ENCODE measurements around the gene FOXP1. TPM values are rescaled to one million over a fixed set of nuclear protein-coding genes. Genes with fewer than 3 reads are reported as not detected.

FOXP1 gene
- total RNA-seq, 2 experiments from 2014 or later: 493 to 508 TPM

GRCh38 chr3:71318458-71318827 is 265.1 kb downstream of the FOXP1 start:
- peaks cover 46% of the 10 kb centered on the region for H3K4me1 Mint-ChIP-seq (ENCODE audit: low read depth)

GRCh38 chr3:71317749-71318457 is 265.6 kb downstream of the FOXP1 start:
- peaks cover 8% of the 10 kb centered on the region for H3K36me3 Mint-ChIP-seq (ENCODE audit: low read depth)
- Histone ChIP-seq H3K4me1 (ENCODE audit: insufficient read depth, low read length) (peaks cover 5% of the 10 kb centered on the region), H3K27ac (ENCODE audit: low read depth in 1 of 2, low read length in 2 of 2) (no peak overlapping the region), H3K27me3 (ENCODE audit: control insufficient read depth in 1 of 2, insufficient read depth in 2 of 2, low read length in 2 of 2) (no peaks in the 10 kb centered on the region), H3K9me3 (ENCODE audit: control insufficient read depth in 1 of 2, insufficient read depth in 1 of 2, low read length in 2 of 2) (no peaks in the 10 kb centered on the region), H3K36me3 (ENCODE audit: insufficient read depth, low read length) (no peaks in the 10 kb centered on the region), H3K4me3 (ENCODE audit: low read length) (no peak overlapping the region)
- H3K4me3 Mint-ChIP-seq: peak overlapping the region; percentile 11
- H3K27ac Mint-ChIP-seq: peak overlapping the region; percentile 80
- POLR2A ChIA-PET: no interaction called here
- H3K4me1 Mint-ChIP-seq (ENCODE audit: low read depth): peaks cover 46% of the 10 kb centered on the region
- H3K9me3 Mint-ChIP-seq: no peaks in the 10 kb centered on the region
- TF ChIP-seq, protein P1, sequence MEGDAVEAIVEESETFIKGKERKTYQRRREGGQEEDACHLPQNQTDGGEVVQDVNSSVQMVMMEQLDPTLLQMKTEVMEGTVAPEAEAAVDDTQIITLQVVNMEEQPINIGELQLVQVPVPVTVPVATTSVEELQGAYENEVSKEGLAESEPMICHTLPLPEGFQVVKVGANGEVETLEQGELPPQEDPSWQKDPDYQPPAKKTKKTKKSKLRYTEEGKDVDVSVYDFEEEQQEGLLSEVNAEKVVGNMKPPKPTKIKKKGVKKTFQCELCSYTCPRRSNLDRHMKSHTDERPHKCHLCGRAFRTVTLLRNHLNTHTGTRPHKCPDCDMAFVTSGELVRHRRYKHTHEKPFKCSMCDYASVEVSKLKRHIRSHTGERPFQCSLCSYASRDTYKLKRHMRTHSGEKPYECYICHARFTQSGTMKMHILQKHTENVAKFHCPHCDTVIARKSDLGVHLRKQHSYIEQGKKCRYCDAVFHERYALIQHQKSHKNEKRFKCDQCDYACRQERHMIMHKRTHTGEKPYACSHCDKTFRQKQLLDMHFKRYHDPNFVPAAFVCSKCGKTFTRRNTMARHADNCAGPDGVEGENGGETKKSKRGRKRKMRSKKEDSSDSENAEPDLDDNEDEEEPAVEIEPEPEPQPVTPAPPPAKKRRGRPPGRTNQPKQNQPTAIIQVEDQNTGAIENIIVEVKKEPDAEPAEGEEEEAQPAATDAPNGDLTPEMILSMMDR (IDR thresholded peaks at IDR 0.05): no peak
- DNase-seq (no peak), ATAC-seq (ENCODE audit: poor library complexity) (no peak)
- intact Hi-C loops (cut with DNase I, micrococcal nuclease): loop anchor here in 1 of 2 experiments (10.0 kb wide), 1 partner anchor 47 kb away; no protein-coding TSS in a partner anchor
- CTCF ChIA-PET: no interaction called here
- no peaks in the 10 kb centered on the region for H3K27me3 Mint-ChIP-seq

More at GRCh38 chr3:71318458-71318827, 265.1 kb downstream of the FOXP1 start:
- ChIA-PET CTCF (no interaction called here), POLR2A (no interaction called here)
- no peak for ATAC-seq (ENCODE audit: poor library complexity)
- no peaks in the 10 kb centered on the region for H3K9me3 Mint-ChIP-seq
- H3K27ac ChIP-seq (ENCODE audit: low read depth in 1 of 2, low read length in 2 of 2): no peak overlapping the region
- H3K4me3 Mint-ChIP-seq: no peak overlapping the region
- peak overlapping the region; percentile 80 for H3K27ac Mint-ChIP-seq
- no peaks in the 10 kb centered on the region for H3K9me3 ChIP-seq (ENCODE audit: control insufficient read depth in 1 of 2, insufficient read depth in 1 of 2, low read length in 2 of 2)
- TF ChIP-seq, protein P1 (IDR thresholded peaks at IDR 0.05): no peak
- H3K4me3 ChIP-seq (ENCODE audit: low read length): no peak overlapping the region
- H3K27me3 Mint-ChIP-seq: no peaks in the 10 kb centered on the region
- peaks cover 5% of the 10 kb centered on the region for H3K4me1 ChIP-seq (ENCODE audit: insufficient read depth, low read length)
- H3K36me3 Mint-ChIP-seq (ENCODE audit: low read depth): peaks cover 13% of the 10 kb centered on the region
- intact Hi-C loops (cut with DNase I, micrococcal nuclease): loop anchor here in 1 of 2 experiments (10.0 kb wide), 1 partner anchor 46 kb away; no protein-coding TSS in a partner anchor
- no peak for DNase-seq
- no peaks in the 10 kb centered on the region for H3K27me3 ChIP-seq (ENCODE audit: control insufficient read depth in 1 of 2, insufficient read depth in 2 of 2, low read length in 2 of 2)
- no peaks in the 10 kb centered on the region for H3K36me3 ChIP-seq (ENCODE audit: insufficient read depth, low read length)

DNA sequence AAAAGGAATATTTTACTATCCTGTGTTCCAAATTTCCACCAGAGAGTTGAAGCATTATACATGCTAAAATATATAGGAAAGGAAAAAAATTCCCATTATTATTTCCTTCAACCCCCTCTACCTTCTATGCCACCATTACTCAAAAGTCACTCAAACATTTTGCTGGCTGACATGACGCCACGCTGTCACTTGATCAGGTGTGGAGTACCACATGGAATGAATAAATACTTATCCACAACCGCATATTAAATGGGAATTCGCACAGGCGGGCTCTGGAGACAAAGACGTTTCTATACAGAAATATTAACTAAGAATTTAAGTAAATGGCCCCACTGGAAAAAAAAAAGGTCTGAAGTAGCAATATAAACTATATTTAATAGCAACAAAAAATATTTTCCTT is 266.4 kb downstream of the FOXP1 start:
- Mint-ChIP-seq H3K4me3 (no peak overlapping the region), H3K27me3 (no peaks in the 10 kb centered on the region), H3K4me1 (ENCODE audit: low read depth) (peaks cover 47% of the 10 kb centered on the region), H3K9me3 (no peaks in the 10 kb centered on the region), H3K36me3 (ENCODE audit: low read depth) (peaks cover 8% of the 10 kb centered on the region), H3K27ac (peak overlapping the region; percentile 80)
- Histone ChIP-seq H3K9me3 (ENCODE audit: control insufficient read depth in 1 of 2, insufficient read depth in 1 of 2, low read length in 2 of 2) (no peaks in the 10 kb centered on the region), H3K4me3 (ENCODE audit: low read length) (no peak overlapping the region), H3K27me3 (ENCODE audit: control insufficient read depth in 1 of 2, insufficient read depth in 2 of 2, low read length in 2 of 2) (no peaks in the 10 kb centered on the region), H3K27ac (ENCODE audit: low read depth in 1 of 2, low read length in 2 of 2) (no peak overlapping the region), H3K4me1 (ENCODE audit: insufficient read depth, low read length) (peaks cover 8% of the 10 kb centered on the region), H3K36me3 (ENCODE audit: insufficient read depth, low read length) (no peaks in the 10 kb centered on the region)
- DNase-seq: no peak
- CTCF ChIA-PET: interaction anchor here (0.7 kb wide), 1 partner anchor 65 kb away, joined by 4 read pairs; no protein-coding TSS in a partner anchor
- intact Hi-C loops (cut with DNase I, micrococcal nuclease): loop anchor here in 1 of 2 experiments (10.0 kb wide), 1 partner anchor 48 kb away; no protein-coding TSS in a partner anchor
- POLR2A ChIA-PET: interaction anchor here (0.9 kb wide), 1 partner anchor 139 kb away, joined by 3 read pairs; no protein-coding TSS in a partner anchor
- TF ChIP-seq, protein P1 (IDR thresholded peaks at IDR 0.05): no peak
- ATAC-seq (ENCODE audit: poor library complexity): no peak
